Dedifferentiated amniotic fluid mesenchymal stem cell (primary cell): ENCODE results near the gene SOX13.

Source experiments
- DNase-seq: peaks from one replicate; pipeline ENCODE4 v3.0.0-alpha.2; 2016; ENCODE audit errors: extremely low spot score

Gene SOX13

DNA sequence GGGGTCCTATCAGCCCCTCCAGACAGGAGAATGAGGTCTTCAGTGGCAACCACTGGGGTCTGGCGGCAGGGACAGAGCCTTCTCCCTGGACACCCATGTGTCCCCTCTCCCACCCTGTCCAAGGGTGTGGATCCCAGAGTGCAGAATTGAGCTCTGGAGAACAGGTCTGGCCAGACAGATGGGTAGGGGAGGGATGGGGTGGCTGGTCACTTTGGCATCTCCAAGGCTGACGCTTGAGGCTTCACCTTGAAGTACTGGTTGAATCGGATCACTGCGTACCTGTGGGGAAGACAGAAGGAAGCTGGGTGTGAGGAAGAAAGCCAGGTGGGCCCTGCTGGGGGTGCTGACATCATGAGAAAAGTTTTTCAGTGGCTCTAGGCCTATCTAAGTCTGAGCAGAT is 59.1 kb downstream of the SOX13 start:
- no peak for DNase-seq

DNA sequence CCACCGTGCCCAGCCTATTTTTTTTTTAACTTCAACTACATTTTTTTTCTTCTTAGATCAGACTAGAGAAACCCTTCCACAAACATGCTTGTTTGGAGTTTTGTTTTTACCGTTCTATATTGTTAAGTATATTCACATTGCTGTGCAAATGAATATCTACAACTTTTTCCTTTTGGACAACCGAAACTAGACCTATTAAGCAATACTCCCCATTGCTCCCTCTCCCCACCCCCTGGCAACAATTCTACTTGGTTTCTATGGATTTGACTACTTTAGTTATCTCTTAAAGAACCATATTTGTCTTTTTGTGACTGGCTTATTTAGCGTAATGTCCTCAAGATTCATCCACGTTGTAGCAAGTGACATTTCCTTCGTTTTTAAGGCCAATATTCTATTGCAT is 59.8 kb downstream of the SOX13 start:
- no peak for DNase-seq

DNA sequence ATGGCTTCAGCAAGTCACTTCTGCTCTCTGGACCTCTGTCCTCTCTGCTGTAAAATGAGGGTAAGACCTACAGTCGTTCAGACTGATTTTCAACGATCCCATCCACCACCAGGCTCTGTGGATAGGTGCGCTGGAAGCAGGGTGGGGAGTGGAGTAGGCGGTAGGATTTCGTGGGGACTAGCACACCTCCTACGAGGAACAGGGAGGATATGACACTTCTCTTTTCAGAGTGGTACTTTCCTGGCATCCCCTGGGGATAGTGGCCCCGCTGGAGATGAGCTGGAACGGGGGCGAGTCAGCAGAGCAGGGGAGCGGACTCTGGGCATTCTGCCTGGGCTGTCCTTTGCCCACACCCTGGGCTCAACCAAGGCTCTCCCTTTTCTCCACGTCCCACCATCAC is 61.2 kb downstream of the SOX13 start:
- DNase-seq = no peak

DNA sequence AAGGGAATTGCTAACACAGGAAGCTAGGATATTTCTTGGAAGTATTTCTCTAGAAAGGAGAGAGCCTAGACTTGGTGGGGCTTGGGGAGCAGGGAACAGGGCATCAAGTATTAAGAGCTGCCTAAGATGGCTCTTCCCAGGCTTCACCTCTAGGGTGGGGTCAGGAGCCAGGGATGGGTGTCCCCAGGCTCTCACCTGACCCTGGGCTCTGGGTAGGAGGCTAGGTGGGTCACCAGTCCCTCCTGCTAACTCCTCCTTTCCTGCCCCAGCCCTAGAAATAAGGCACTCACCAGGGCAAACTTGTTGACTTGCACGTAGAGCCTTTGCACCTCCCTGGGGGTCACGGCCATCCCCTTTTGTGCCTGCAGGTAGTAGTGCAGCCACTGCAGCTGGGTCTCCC is 63.9 kb downstream of the SOX13 start:
- no peak for DNase-seq

DNA sequence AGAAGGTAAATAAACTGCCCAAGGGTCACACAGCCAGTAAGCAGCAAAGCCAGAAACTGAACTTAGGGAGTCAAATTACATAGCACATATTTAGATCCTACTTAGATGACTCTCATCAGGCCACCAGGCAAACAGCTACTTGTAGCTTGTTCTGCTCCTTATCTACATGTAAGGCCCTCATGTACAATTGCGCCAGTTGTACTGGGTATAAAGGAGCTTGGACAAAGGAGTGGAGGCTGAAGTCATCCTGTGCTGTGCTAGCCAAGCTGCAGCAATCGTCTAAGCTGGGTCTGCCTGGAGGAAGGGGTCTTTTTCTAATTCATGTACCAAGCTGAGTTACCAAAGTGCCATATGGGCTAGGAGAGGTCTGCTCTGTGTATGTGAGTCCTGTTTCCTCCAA is 66.2 kb downstream of the SOX13 start:
- no peak for DNase-seq

DNA sequence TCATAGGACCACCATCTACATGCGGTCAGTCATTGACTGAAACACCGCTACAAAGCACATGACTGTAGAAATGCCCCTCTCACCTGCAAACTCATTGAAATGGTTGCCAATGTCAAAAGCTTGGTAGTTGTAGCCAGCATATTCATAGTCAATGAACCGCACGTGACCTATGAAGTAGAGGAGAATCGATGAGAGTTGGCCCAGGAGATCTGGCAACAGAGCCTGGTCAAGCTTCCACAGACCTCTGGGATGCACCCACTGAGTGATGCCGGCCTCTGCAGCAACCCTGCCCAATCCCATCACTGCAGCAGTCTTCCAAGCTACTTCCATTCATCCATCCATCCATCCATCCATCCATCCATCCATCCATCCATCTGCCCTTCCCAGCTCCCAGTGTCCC is 67.0 kb downstream of the SOX13 start:
- DNase-seq = no peak

DNA sequence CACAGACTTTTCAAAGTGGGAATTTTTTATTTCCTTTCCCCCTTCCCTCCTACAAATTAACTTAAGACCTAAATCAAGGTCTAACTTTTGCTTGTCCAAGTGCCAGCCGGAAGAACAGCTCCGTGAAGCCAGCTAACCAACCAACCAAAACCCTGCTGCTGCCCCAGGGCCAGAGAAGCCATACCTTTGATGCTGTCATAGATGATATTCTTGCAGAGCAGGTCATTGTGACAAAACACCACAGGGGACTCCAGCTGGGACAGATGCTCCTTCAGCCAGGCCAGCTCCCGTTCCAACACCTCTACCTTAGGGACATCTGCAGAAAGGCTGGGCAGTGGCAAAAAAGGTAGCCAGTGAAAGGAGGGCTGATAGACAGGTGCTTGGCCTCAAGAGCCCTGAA is 68.2 kb downstream of the SOX13 start:
- DNase-seq = no peak

DNA sequence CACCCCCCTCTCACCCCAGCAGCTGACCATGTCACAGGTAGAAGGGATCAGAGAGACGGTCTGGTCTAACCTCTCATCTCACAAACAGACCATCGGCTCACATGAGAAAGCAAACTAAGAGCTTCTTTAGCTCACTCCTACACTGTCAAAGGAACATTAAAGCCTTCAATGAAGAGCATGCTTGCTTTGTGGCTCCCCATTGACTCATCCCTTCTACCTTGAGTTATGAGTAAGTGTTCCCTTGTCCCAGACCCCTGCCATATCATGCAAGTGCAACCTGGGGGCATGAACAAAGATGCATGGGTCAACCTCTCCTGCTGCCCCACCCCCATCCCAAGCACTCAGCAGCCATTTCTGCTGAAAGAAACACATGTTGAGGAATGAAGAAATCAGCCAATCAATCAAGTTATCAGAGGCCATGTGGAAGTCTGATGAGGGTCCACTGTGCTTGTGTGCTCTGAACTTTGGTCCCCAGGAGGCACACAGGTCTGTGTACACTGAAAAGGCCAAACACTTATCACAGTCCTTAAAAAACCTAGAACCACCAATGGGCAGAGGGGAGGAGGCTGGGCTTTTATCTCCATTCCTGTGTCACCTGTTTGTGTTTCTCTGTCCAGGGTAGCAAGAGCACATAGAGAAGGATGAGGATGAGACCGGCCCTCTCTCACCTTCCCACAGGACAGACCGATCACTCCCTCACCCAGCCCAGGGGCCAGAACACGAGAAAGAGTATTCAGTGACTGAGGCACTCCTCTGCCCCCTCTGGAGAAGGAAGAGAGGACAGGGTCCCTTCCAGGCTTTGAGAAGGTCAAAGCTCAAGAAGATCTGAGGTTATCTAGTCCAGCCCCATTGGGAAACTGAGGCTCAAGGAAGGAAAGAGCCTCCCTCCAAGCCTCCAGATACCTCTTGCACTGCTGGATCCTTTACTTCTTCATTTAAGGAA is 69.4 kb downstream of the SOX13 start:
- no peak for DNase-seq

DNA sequence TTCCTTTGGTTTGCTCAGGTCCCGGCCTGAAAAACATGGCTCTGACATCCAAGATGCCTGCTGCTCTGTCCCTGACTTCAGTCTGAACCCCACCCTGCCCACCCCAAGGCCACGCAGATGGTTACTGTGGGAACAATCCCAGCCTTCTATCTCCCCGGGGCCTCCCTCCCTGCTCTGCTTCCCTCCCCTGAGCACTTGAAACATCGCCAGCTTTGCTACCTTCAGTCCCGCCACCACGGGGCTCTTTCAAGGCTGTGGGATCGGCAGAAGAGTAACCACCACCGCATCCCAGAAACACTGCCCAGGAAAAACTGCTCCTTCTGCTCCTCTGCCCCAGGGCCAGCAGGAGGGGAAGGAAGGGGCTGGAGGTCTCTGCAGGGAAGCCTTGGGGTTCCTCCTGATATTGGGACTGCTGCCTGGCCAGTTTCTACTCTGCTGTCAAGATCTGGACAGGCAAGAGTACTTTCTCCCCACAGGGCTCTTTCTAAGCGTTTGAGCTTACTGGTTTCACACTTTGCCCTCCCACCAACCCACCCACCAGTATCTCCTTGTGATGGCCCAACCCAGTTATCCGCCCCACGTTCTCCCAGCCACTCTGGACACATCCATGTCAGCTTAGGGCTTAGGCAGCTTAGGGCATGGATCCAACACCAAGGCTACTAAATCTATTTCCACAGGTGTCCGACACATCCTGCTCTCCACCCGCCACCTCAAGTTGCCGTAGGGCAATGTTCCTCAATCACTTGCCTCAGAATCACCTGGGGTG is 70.5 kb downstream of the SOX13 start:
- no peak for DNase-seq

DNA sequence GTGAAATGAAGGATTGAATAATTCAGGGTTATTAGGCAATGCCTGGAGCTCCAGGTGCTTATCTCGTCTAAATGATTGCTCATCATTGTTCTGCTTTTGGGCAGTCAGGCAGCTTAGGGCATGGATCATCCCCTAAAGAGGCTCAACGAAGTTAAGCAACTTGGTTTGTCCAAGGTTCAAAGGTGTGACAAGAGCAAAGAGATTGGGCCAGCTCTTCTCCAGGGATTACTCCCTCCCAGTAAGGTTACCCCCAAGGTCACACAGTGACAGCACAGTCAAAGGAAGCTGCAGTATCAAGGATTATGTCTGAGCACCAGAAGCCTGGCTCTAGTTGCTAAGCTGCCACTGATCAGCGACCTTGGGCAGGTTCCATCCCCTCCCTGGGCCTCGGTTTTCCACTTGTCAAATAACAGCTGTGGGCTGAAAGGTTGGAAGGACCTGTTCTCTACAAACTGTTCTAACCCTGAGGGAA is 72.2 kb downstream of the SOX13 start:
- no peak for DNase-seq

DNA sequence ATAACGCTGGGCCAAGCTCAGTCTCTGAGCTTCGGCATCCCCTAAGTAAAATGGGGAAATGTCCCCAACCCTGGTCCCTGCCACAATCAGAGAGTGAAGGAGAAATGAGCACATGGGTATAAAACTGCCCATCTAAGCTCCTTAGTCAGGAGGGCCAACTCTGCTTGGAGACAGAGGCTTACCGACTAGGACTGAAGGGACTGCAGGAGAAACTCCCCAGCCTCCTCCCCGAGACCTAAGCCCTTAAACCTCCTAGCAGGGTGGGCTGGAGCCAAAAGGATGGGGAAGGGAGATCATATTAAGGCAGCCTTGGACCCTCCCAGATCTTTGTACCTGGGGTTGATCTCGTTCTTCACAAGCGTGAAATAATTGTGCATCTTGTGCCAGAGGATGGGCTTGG is 73.4 kb downstream of the SOX13 start:
- no peak for DNase-seq

DNA sequence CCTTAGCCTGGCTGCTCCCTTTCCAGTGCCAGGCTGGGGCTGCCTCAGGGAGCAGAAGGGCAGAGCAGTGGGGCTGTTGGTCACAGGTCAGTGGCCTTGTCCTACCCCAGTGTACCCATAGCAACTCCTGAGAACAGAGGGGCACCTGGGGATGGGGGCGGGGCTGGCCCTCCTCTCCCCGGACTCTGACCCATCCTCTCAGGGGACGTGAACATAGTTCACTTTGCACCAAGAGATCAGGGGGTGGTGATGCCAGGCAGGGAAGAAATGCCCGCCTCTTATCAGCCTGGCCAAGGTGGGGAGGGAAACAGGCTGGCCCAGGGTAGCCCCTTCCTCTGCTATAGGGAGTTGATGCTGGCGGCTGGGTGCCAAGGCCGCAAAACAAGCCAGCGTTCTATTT is 74.0 kb downstream of the SOX13 start:
- no peak for DNase-seq

DNA sequence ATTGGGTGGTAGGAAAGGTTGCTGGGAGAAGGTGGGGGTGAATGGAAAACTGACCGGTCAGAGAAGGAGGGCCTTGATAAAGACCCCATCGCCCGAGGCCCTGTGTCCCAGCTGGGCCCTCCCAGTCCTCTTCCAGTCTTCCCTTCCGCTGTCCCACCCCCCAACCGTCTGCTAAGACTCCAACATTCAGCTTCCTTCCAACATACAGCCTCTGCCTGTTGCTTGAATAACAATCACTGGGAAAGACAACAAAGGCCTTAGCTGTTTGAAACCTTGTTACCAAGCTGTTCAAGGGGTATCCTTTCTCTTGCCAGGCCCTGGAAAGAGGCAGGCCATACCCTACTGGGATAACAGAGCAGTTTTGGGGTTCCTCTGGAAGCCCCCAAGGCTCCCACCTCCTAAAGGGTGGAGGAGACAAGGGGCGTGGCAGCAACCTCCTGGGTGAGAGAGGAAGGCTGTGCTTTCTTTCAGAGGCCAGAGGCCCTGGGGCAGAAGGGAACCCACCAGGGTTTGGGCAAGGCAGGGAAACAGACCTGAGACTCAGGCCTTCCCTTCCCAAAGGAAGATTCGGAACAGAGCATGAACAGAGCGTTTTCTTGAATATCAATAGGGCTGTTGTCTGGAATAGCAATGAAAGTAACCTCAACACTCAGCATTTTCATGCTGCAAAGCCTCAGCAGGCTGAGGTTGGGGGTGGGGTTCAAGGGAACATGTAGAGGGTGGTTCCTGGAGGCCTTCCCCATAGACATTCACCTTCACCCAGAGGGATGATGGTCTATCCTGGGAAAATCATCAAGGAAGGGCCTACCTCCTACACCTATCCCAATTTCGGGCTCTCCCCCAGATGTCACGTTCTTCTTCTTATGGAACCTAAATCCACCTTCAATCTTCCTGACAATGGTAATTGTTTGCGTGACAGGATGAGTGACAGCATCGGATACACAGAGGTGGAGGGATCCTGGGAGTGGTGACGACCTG is 74.8 kb downstream of the SOX13 start:
- DNase-seq = no peak

DNA sequence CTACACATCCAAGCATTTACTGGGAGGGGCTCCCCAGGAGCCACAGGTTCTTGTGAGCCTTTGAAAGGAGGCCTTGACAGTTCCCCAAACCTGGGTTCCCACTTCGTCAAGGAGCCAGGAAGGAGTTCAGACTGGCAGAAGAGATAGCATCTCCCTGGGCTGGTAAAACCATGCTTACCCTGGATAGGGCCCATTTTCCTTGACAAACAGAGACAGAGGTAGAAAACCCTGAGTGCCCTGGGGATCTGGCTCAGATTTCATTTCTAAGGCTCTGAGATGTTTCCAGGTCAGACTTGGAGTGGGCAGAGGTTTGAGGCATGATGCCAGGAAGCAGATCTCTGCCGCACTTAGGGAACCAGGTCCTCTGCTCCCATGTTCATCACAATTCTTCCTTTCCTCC is 76.2 kb downstream of the SOX13 start:
- DNase-seq = no peak

DNA sequence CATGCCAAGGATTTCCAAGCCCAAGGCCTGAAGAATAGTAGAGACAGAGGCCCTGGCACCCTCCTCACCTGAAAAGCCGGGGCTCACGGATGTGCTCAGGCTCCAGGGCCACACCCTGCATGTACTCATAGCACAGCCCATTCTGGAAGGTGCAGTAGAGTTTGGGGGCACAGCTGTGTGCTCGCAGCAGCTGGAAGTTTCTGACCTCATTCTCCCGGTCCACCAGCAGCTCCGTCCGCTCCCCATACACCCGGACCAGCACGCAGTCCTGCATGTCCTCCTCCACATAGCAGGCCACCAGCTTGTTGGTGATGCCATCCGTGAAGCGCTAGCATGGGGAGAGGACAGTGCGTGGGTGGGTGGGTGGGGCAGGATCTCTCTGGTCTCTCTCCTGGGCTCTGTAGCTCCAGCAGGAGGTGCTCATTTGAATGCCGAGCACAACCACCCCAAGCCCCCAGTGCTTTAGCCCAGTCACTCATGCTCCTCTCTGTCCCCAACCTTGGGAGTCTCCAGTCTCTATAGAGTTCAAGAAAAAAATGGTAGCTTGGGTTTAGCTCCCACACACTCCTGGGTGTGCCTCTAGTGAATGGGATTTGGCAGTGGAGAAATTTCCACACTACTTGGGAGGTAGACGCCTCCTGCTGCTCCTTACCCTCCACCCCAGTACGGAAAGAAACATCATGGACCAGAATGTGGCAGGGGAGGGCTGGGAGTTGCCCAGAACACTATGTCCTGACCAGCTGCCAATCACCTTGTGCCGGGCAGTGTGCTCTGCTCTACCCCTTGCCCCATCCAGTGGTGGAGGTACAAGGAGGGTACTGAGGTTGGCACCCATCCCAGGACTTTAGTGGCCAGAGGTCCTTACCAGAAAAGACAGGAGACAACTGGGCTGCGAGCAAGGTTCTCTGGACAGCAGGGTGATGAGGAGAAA is 77.0 kb downstream of the SOX13 start:
- no peak for DNase-seq

DNA sequence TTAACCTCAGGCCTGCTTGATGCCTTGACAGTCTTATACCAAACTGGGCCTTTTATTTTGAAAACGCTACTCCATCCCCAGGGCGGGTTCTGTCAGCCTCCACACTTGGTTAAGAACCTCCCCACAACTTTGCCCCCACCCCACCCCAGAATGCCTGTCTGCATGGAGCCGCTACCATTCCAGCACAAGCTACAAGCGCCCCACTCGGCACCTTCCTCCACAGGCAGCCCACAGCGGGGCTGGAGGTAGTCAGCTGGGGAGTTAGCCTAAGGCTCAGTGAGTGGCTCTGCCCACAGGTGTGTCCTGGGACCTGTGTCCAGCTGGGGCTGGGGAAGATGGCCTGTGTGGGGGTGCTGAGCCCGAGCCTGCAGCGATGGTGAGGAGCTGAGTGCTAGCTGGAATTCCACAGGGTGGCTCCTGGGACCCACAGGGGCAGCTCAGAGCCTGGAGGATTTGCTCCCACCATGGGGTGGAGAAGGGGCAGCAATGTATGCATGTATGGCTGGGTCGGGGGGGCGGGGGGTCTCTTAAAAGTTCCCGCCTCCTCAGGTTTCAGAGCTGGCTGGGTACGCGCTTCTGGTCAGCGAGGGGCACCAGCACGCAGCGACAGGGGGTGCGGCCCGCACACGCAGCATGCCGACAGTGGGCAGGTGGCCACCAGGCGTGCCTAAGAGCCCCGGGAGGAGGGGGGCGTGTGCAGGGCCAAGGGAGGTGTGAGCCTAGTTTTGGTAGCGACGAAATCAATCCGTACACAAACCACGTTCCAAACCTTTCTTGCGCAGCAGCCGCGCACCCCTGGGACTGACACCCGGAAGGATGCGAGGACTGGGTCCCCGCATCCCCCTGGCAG is 78.0 kb downstream of the SOX13 start:
- DNase-seq = no peak

DNA sequence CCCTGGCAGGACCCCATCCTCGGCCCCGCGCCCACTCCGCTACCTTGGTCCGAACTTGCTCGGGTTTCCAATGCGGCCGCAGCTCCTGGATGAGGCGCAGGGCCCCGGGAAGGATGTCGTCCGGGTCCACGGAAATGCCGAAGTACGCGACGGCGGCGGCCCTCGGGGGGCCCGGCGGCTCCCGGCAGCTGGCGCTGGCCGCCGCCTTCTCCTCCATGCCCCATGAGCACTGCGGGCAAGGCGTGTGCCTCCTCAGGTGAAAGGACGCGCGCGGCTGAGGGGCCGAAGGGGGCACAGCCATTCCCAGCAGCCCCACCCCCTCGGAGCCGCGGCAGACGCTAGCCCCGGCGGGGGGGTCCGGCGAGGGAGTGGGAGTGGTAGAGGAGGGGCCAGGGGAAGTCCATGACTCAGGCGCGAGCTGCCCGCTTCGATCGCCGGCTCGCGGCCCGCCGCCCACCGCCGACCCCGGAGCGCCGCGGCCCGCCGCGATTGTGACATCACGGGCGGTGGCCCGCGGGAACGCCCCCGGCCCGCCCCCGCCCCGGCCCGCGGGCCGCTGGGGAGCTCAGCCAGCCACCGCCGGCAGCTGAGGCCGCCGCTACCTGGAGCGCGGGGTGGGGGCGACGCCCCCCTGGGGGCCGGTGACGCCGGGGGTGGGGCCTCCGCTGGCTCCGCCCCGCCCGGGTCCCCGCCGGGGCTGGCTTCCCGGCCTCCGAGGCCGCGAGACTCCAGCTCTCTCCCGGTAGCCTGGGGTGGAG is 78.8 kb downstream of the SOX13 start, which contains the start of gene ETNK2:
ETNK2 (minus strand) TSS at position 493 of the 758 bp plus-strand sequence; CDS start at position 301, 192 bp downstream.
- peak; percentile 20 for DNase-seq

DNA sequence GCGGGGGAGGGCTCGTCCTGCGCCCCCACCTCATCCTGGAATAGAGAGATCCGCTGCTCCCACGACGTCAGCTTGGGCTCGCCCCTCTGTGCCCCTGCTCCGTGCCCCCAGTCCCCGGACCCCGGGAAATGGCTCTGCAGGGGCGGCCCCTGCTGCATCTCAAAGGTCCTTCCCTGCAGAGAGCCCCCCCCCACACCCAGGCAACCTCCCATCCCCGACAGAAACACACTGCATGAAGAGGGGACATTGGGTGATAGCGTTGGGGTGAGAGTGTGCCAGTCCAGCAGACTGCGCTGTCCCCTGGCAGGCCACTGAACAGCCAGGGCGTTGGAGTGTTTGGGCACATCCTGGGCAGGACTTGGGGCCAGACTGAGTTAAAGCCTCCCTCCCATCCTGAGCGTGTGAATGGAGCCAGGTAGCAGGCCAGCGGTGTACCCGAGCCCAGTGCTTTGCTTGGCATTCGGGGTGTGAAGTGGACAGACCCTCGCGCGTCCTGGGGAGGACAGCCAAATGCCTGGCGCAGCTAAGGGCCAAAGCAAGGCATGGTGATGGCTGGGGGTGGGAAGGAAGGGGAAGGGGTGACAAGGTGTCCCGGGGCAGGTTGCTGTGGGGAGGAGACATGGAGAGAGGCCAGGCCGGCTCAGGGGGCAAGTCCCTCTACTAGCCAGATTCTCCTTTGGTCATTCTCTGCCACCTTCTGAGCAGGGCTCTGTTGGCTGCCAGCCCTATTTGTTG is 79.6 kb downstream of the SOX13 start:
- no peak for DNase-seq
